Osteoblast (primary cell): Measurements from ENCODE around the gene TRPV3. TPM values are rescaled to one million over a fixed set of nuclear protein-coding genes. Genes with fewer than 3 reads are reported as not detected.
A peak's percentile ranks its signal among the peaks of the same experiment; 100 is the strongest.

Experiments
- DNase-seq: peaks from one replicate; pipeline ENCODE4 v3.0.0; 2011; ENCODE audit warnings: low spot score, mixed read lengths; ENCODE audit not compliant: insufficient read length; ENCODE audit errors: missing footprints
- H2AFZ ChIP-seq: 2 replicates; pipeline ENCODE4 v1.6.0; 2011; ENCODE audit warnings: mild to moderate bottlenecking, low read length
- H3K27ac ChIP-seq: 2 replicates; pipeline ENCODE4 v1.5.1; 2011; ENCODE audit warnings: mild to moderate bottlenecking, low read depth, low read length, moderate library complexity
- H3K27me3 ChIP-seq: 2 replicates; pipeline ENCODE4 v1.6.0; 2012; ENCODE audit warnings: mild to moderate bottlenecking, control low read depth, inconsistent platforms, low read length, moderate library complexity; ENCODE audit not compliant: insufficient read depth
- H3K36me3 ChIP-seq: 2 replicates; pipeline ENCODE4 v1.5.1; 2011; ENCODE audit warnings: mild to moderate bottlenecking, low read length, control low read depth, moderate library complexity; ENCODE audit not compliant: insufficient read depth
- H3K4me1 ChIP-seq: 2 replicates; pipeline ENCODE4 v1.5.1; 2011; ENCODE audit warnings: mild to moderate bottlenecking, low read length, control low read depth, moderate library complexity; ENCODE audit not compliant: insufficient read depth
- H3K4me2 ChIP-seq: 2 replicates; pipeline ENCODE4 v1.6.0; 2011; ENCODE audit warnings: mild to moderate bottlenecking, low read length; ENCODE audit not compliant: insufficient read depth
- H3K4me3 ChIP-seq: fragments of 200-600 bp; sonication (generic); 3 replicates; pipeline ENCODE4 v1.5.1; 2012; ENCODE audit warnings: mild to moderate bottlenecking, low read length, inconsistent platforms; ENCODE audit not compliant: insufficient read depth
- H3K79me2 ChIP-seq: 2 replicates; pipeline ENCODE4 v1.6.0; 2012; ENCODE audit warnings: mild to moderate bottlenecking, low read length, control low read depth, inconsistent platforms; ENCODE audit not compliant: insufficient read depth
- H3K9me3 ChIP-seq: 2 replicates; pipeline ENCODE4 v1.5.1; 2011; ENCODE audit warnings: low read depth, low read length, control low read depth
- H4K20me1 ChIP-seq: 2 replicates; pipeline ENCODE4 v1.6.0; 2012; ENCODE audit warnings: mild to moderate bottlenecking, low read length, control low read depth; ENCODE audit not compliant: insufficient read depth
- total RNA-seq: library from RNA; depleted of rRNA; stranded (reverse); fragments of >200 nt; gene quantifications from 2 replicates; pipeline ENCODE4 v1.2.3, GENCODE V29; 2012
- TF ChIP-seq, protein P1 (sequence below): IDR thresholded peaks from 2 replicates; pipeline ENCODE4 v1.5.1; 2011; ENCODE audit warnings: mild to moderate bottlenecking, low read depth, low read length, moderate library complexity; ENCODE audit errors: extremely low read depth

TRPV3 gene
- 0.29 and 0.36 TPM in 2 replicates for total RNA-seq

DNA sequence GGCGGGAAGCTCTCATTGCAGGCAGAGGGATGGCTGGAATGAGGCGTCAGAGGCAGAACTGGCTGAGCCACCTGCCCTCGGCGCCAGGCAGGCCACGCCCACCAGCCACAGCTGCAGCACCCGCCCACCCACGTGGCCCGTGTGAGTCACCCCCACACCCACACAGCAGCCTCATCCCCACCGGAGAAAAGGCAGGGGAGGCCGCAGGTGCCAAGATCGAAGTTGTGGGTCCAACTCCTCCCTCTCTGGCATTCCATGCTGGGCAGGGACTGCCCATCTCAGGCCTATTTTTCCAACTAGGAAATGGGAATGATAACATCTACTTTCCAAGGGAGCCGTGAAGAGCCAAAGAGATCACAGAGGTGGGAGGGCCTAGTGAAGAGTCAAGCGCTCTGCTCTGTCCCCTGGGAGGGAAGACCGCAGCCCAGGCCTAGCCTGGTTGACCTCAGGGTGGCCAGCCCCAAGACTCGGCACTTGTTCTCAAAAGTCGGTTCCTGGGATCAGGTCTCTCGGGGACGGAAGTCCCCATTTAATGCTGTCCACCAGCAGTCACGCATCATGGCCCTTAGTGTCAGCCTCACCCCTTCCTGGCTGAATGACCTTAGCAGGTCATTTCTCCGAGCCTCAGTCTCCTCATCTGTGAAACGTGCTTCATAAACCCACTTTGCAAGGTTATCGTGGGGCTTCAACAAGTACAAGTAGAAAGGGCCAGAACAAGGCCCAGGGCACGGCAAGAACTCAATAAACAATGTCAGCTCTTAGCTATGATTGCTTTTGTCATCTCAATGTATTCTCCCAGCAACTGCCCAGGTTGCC, at the start of gene TRPV3:
TRPV3 (minus strand) TSS at position 45 of the 816 bp plus-strand sequence. CDS start 2,962 bp downstream, outside the sequence.
- Histone ChIP-seq H3K36me3 (no peaks in the 10 kb centered on the region), H3K79me2 (no peaks in the 10 kb centered on the region), H3K4me3 (no peak within 1 kb of the TSS), H3K4me2 (no peak within 1 kb of the TSS), H4K20me1 (no peaks in the 10 kb centered on the region), H3K9me3 (no peaks in the 10 kb centered on the region), H3K4me1 (no peaks in the 10 kb centered on the region), H3K27ac (no peak within 1 kb of the TSS), H2AFZ (peak within 1 kb of the TSS; percentile 41), H3K27me3 (no peaks in the 10 kb centered on the region)
- TF ChIP-seq, protein P1, sequence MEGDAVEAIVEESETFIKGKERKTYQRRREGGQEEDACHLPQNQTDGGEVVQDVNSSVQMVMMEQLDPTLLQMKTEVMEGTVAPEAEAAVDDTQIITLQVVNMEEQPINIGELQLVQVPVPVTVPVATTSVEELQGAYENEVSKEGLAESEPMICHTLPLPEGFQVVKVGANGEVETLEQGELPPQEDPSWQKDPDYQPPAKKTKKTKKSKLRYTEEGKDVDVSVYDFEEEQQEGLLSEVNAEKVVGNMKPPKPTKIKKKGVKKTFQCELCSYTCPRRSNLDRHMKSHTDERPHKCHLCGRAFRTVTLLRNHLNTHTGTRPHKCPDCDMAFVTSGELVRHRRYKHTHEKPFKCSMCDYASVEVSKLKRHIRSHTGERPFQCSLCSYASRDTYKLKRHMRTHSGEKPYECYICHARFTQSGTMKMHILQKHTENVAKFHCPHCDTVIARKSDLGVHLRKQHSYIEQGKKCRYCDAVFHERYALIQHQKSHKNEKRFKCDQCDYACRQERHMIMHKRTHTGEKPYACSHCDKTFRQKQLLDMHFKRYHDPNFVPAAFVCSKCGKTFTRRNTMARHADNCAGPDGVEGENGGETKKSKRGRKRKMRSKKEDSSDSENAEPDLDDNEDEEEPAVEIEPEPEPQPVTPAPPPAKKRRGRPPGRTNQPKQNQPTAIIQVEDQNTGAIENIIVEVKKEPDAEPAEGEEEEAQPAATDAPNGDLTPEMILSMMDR, result no peak
- peak; percentile 83 for DNase-seq

DNA sequence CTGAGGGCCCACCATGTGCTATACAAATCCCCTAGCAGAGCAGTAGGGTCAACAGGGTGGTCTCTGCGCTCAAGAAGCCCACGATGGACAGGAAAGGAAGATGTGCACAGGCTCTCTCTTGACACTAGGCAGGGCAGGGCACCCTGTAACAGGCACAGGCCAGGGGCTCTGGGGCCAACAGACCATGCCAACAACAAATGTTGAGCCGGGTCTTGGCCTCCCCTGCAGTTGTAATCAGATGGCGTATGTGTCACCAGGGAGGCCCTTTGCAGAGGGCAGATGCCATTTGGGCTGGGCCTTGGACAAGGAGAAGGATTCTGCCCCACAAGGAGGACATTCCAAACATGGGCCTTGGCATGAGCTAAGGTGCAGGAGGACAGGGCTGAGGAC, 46.3 kb upstream of the TRPV3 start:
- H4K20me1 ChIP-seq, result peaks cover 3% of the 10 kb centered on the region
- no peak overlapping the region for H3K4me3 ChIP-seq
- no peak overlapping the region for H3K4me2 ChIP-seq
- H3K79me2 ChIP-seq, result no peaks in the 10 kb centered on the region
- H3K36me3 ChIP-seq, result peaks cover 8% of the 10 kb centered on the region
- H3K27me3 ChIP-seq, result no peaks in the 10 kb centered on the region
- H3K4me1 ChIP-seq, result peaks cover 4% of the 10 kb centered on the region
- H3K9me3 ChIP-seq, result no peaks in the 10 kb centered on the region
- no peak overlapping the region for H3K27ac ChIP-seq
- peak; percentile 54 for DNase-seq
- H2AFZ ChIP-seq, result no peak overlapping the region
- TF ChIP-seq, protein P1, result no peak

DNA sequence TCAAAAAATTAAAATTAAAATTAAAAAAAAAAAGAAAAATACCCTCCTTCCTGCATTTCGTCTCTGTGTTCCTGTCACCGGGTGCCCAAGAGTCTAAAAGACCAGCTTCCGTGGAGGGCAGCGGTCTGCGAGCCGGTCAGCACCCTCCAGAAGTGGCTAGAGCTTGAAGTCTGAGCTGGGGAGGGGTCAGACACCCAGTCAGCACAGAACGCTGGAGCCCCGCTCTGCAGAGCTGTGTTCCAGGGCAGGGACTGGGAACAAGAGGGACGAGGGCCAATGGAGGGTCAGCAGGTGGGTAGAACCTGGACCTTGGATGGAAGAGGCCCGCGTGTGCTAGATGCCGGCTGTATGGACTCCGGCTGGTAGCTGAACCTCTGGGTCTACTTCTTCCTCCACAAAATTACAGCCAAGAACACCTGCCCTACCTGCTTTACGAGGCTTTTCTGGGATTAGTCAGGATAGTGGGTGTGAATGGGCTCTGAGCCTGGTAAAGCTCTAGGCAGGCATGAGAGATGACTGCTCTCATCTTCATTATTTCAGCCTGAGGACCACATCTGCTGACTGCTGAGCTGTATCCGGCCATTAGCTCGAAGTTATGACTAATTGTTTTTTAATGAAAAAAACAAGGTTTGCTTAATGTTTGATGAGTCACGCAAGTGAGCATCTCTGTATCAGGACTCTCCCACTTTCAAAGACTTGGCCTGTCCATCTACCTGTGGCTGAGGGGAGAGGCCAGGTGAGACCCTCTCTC, 45.7 kb upstream of the TRPV3 start:
- Histone ChIP-seq H2AFZ (no peak overlapping the region), H3K4me2 (no peak overlapping the region), H4K20me1 (peaks cover 3% of the 10 kb centered on the region), H3K27ac (no peak overlapping the region), H3K79me2 (no peaks in the 10 kb centered on the region), H3K9me3 (no peaks in the 10 kb centered on the region), H3K4me1 (peaks cover 4% of the 10 kb centered on the region), H3K4me3 (no peak overlapping the region), H3K27me3 (no peaks in the 10 kb centered on the region), H3K36me3 (peaks cover 5% of the 10 kb centered on the region)
- DNase-seq, result peak; percentile 89
- TF ChIP-seq, protein P1, result no peak

DNA sequence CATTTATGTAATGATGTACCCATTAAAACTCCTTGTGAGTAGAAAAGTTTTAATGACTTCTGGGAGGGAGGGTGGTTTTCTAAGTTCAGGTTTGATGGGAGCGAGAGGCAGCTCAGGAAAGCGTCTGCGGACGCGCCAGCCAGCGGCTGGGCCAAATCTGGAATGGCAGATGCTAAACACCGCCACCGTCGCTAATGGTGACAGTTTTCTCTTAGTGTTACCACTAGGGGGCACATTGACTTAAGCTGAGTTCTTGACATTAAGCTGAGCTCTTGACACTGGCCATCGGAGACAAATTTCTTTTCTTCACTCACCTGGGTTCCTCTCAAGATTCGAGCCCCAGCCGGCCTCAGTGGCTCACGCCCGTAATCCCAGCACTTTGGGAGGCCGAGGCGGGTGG, 44.9 kb upstream of the TRPV3 start:
- Histone ChIP-seq H4K20me1 (peaks cover 3% of the 10 kb centered on the region), H3K36me3 (peaks cover 3% of the 10 kb centered on the region), H3K27me3 (no peaks in the 10 kb centered on the region), H2AFZ (no peak overlapping the region), H3K27ac (no peak overlapping the region), H3K79me2 (no peaks in the 10 kb centered on the region), H3K9me3 (no peaks in the 10 kb centered on the region), H3K4me2 (no peak overlapping the region), H3K4me3 (no peak overlapping the region), H3K4me1 (peaks cover 4% of the 10 kb centered on the region)
- peak; percentile 86 for DNase-seq
- TF ChIP-seq, protein P1, result peak; percentile 40
